ENCODE results near the gene PLOD3. TPM values are rescaled to one million over a fixed set of nuclear protein-coding genes. Genes with fewer than 3 reads are reported as not detected.

Gene PLOD3
- total RNA-seq, 2 donors from 2014 or later = 53.9 to 65.5 TPM

- peak overlapping the region; percentile 70 for H3K4me3 ChIP-seq (ENCODE audit: low read length)
- peaks cover 18% of the 10 kb centered on the region for H3K4me1 Mint-ChIP-seq
Measured at GRCh38 chr7:101232141-101232850, 14.9 kb upstream of the PLOD3 start.

GRCh38 chr7:101231644-101232043, 14.3 kb upstream of the PLOD3 start:
- no peak for DNase-seq
- Mint-ChIP-seq H3K27me3 (ENCODE audit: insufficient read depth) (no peaks in the 10 kb centered on the region), H3K4me3 (peak overlapping the region; percentile 58), H3K27ac (peak overlapping the region; percentile 87), H3K9me3 (no peaks in the 10 kb centered on the region), H3K4me1 (peaks cover 18% of the 10 kb centered on the region), H3K36me3 (ENCODE audit: low read depth) (peaks cover 23% of the 10 kb centered on the region)
- TF ChIP-seq CTCF (conservative IDR thresholded peaks at IDR 0.05) = no peak
- Histone ChIP-seq H3K9me3 (ENCODE audit: control insufficient read depth, low read length) (no peaks in the 10 kb centered on the region), H3K27me3 (ENCODE audit: control insufficient read depth, insufficient read depth, low read length, poor library complexity, severe bottlenecking) (no peaks in the 10 kb centered on the region), H3K36me3 (ENCODE audit: control insufficient read depth, insufficient read depth, low read length) (peaks cover 11% of the 10 kb centered on the region), H3K4me3 (ENCODE audit: low read length) (peak overlapping the region; percentile 70), H3K27ac (ENCODE audit: low read depth, low read length) (no peak overlapping the region), H3K9ac (ENCODE audit: extremely low read depth, low read length, poor library complexity, severe bottlenecking) (no peak overlapping the region), H3K4me1 (ENCODE audit: control insufficient read depth, insufficient read depth, low read length) (peaks cover 6% of the 10 kb centered on the region)
- 82 to 87% methylated on average over 4 to 7 of the region's 7 CpGs for WGBS, 2 experiments (ENCODE audit: insufficient coverage in 1 of 2, insufficient read length in 1 of 2)

More at GRCh38 chr7:101232141-101232850, 14.9 kb upstream of the PLOD3 start:
- Mint-ChIP-seq H3K9me3 (no peaks in the 10 kb centered on the region), H3K4me3 (peak overlapping the region; percentile 58), H3K36me3 (ENCODE audit: low read depth) (peaks cover 20% of the 10 kb centered on the region), H3K27me3 (ENCODE audit: insufficient read depth) (no peaks in the 10 kb centered on the region), H3K27ac (peak overlapping the region; percentile 87)
- no peak for TF ChIP-seq CTCF (conservative IDR thresholded peaks at IDR 0.05)
- H3K27me3 ChIP-seq (ENCODE audit: control insufficient read depth, insufficient read depth, low read length, poor library complexity, severe bottlenecking) = no peaks in the 10 kb centered on the region
- WGBS, 2 experiments (ENCODE audit: insufficient coverage in 1 of 2, insufficient read length in 1 of 2) = 6 to 7% methylated on average over 21 to 52 of the region's 52 CpGs
- H3K27ac ChIP-seq (ENCODE audit: low read depth, low read length) = no peak overlapping the region
- H3K4me1 ChIP-seq (ENCODE audit: control insufficient read depth, insufficient read depth, low read length) = peaks cover 6% of the 10 kb centered on the region
- no peak overlapping the region for H3K9ac ChIP-seq (ENCODE audit: extremely low read depth, low read length, poor library complexity, severe bottlenecking)
- H3K36me3 ChIP-seq (ENCODE audit: control insufficient read depth, insufficient read depth, low read length) = peaks cover 4% of the 10 kb centered on the region
- peak; percentile 87 for DNase-seq
- no peaks in the 10 kb centered on the region for H3K9me3 ChIP-seq (ENCODE audit: control insufficient read depth, low read length)

GRCh38 chr7:101226721-101227120, 9.3 kb upstream of the PLOD3 start:
- Histone ChIP-seq H3K27ac (ENCODE audit: low read depth, low read length) (no peak overlapping the region), H3K9ac (ENCODE audit: extremely low read depth, low read length, poor library complexity, severe bottlenecking) (no peak overlapping the region), H3K36me3 (ENCODE audit: control insufficient read depth, insufficient read depth, low read length) (peaks cover 35% of the 10 kb centered on the region), H3K4me3 (ENCODE audit: low read length) (no peak overlapping the region), H3K9me3 (ENCODE audit: control insufficient read depth, low read length) (no peaks in the 10 kb centered on the region), H3K4me1 (ENCODE audit: control insufficient read depth, insufficient read depth, low read length) (peaks cover 4% of the 10 kb centered on the region), H3K27me3 (ENCODE audit: control insufficient read depth, insufficient read depth, low read length, poor library complexity, severe bottlenecking) (no peaks in the 10 kb centered on the region)
- Mint-ChIP-seq H3K4me1 (peaks cover 9% of the 10 kb centered on the region), H3K4me3 (no peak overlapping the region), H3K9me3 (no peaks in the 10 kb centered on the region), H3K27me3 (ENCODE audit: insufficient read depth) (no peaks in the 10 kb centered on the region), H3K36me3 (ENCODE audit: low read depth) (peaks cover 54% of the 10 kb centered on the region), H3K27ac (no peak overlapping the region)
- TF ChIP-seq CTCF (conservative IDR thresholded peaks at IDR 0.05) = no peak
- no peak for DNase-seq
- WGBS, 2 experiments (ENCODE audit: insufficient coverage in 1 of 2, insufficient read length in 1 of 2) = 96 to 98% methylated on average over 7 to 9 of the region's 9 CpGs
